NAMALWA (cell line): ENCODE measurements around the gene CCNL1.
"Not testable (repeated sequence)": the region's sequence is repeated elsewhere in the genome, so short reads cannot be mapped to it uniquely, and the experiment has no call there.

Experiments used
- DNase-seq: peaks from one replicate; pipeline ENCODE4 v3.0.0-alpha.2; 2015; ENCODE audit warnings: low spot score

Gene CCNL1

DNA sequence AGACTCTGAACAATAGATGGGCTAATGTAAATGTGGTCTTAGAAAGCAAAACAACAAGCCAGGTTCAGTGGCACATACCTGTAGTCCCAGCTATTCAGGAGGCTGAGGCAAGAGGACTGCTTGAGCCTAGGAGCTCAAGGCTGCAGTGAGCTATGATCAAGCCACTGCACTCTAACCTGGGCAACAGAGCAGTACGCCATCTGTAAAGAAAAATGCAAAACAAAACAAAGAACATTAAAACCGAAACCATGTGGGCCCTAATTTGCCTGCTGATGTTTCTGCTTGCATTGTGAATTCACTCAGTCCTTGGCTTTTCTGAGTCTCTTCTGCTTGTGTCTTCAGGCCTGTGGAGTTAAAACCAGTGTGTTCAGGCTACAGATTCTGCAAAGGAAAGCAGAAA lies 56.7 kb downstream of the CCNL1 start:
- DNase-seq: peak; percentile 74

GRCh38 chr3:157102595-157102994 lies 57.4 kb downstream of the CCNL1 start:
- DNase-seq: not testable (repeated sequence)

DNA sequence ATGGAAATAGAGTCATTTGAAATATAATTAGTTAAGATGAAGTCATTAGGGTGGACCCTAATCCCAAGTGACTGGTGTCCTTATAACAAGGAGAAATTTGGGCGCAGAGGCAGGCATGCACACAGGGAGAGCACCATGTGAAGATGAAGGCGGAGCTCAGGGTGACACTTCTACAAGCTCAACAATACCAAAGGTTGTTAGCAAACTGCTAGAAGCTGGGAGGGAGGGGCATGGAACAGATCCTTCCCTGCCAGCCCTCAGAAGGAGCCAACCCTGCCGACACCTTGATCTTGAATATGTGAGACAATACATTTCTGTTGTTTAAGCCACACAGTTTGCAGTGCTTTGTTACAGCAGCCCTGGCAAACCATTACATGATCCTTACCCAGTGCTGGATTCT lies 57.8 kb downstream of the CCNL1 start:
- DNase-seq: no peak

GRCh38 chr3:157101486-157101885 lies 58.5 kb downstream of the CCNL1 start:
- no peak for DNase-seq

DNA sequence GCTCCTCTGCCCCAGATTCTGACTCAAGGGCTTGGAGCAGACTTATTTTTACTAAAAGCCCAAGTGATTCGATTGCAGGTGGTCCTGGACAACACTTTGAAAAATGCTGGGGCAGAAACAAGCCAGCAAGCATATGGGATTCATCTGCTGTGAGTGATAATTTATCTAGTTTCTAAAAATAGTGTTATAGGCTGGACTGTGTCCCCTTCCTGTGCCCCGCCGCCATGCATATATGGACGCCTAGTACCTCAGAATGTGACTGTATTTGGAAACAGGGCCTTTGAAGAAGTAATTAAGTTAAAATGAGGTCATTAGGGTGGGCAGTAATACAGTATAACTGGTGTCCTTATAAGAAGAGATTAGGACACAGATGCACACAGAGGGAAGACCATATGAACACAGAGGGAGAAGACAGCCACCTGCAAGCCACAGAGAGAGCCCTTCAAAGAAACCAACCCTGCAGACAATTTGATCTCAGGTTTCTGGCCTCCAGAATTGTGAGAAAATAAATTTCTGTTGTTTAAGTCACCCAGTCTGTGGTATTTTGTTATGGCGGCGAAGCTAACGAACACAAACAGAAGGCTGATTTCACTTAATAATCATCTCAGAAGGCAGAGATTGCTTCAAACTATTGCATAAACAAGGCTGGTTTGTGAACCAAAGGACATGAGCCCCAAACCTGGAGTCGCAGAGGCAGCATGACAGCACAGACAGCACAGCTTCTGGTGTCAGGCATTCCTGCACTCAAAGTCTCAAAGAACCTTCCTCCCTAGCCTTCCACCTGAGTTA lies 59.1 kb downstream of the CCNL1 start:
- DNase-seq: no peak

GRCh38 chr3:157100096-157100477 lies 59.9 kb downstream of the CCNL1 start:
- DNase-seq: no peak

GRCh38 chr3:157099326-157100095 lies 60.4 kb downstream of the CCNL1 start:
- no peak for DNase-seq

DNA sequence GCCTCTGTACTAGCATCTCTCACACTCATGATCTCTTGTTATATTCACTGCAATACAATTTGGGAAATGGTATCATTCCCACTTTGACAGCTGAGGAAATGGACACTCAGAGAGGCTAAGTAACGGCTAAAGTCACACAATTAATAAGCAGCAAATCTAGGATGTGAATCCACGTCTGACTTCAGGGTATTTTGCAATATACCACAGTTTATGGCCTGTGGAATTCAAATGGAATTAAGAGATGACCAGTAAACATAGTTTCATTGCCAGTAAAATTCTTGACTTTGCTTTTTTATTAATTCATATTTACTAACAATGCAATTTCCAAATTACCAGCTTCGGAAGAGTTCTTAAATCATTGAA lies 61.1 kb downstream of the CCNL1 start:
- no peak for DNase-seq

- DNase-seq: no peak
Measured at GRCh38 chr3:157098121-157098822, 61.7 kb downstream of the CCNL1 start.
